ENCODE results near the gene ALAD.

GRCh38 chr9:113337714-113338113, 63.4 kb downstream of the ALAD start:
- TF ChIP-seq POLR2A (IDR thresholded peaks at IDR 0.05) (no peak), CTCF (IDR thresholded peaks at IDR 0.05) (no peak)
